ENCODE results near the gene CALML5.

Gene CALML5

GRCh38 chr10:5461914-5462840, 37.2 kb downstream of the CALML5 start:
- no peaks in the 10 kb centered on the region for H3K36me3 ChIP-seq (ENCODE audit: control insufficient read depth, insufficient read depth, low read length)
- no peak overlapping the region for H3K27ac ChIP-seq
- no peak overlapping the region for H3K4me3 ChIP-seq (ENCODE audit: low read depth, low read length)
- H3K9ac ChIP-seq: no peak overlapping the region
- H3K27me3 ChIP-seq (ENCODE audit: control insufficient read depth, insufficient read depth, low read length): no peaks in the 10 kb centered on the region
- no peak overlapping the region for H3K4me2 ChIP-seq (ENCODE audit: low read length)
- peak overlapping the region; percentile 47 for H2AFZ ChIP-seq
- H3K9me3 ChIP-seq (ENCODE audit: control insufficient read depth, low read length): no peaks in the 10 kb centered on the region
- TF ChIP-seq CTCF (IDR thresholded peaks at IDR 0.05): no peak
- no peaks in the 10 kb centered on the region for H3K79me2 ChIP-seq
- no peaks in the 10 kb centered on the region for H3K4me1 ChIP-seq

- no peak overlapping the region for H3K27ac ChIP-seq
- no peaks in the 10 kb centered on the region for H3K36me3 ChIP-seq (ENCODE audit: control insufficient read depth, insufficient read depth, low read length)
- no peak overlapping the region for H3K9ac ChIP-seq
- no peak overlapping the region for H2AFZ ChIP-seq
- H3K79me2 ChIP-seq: no peaks in the 10 kb centered on the region
- no peaks in the 10 kb centered on the region for H3K4me1 ChIP-seq
- H3K4me3 ChIP-seq (ENCODE audit: low read depth, low read length): no peak overlapping the region
- H3K27me3 ChIP-seq (ENCODE audit: control insufficient read depth, insufficient read depth, low read length): no peaks in the 10 kb centered on the region
- H3K4me2 ChIP-seq (ENCODE audit: low read length): no peak overlapping the region
- TF ChIP-seq CTCF (IDR thresholded peaks at IDR 0.05): no peak
- no peaks in the 10 kb centered on the region for H3K9me3 ChIP-seq (ENCODE audit: control insufficient read depth, low read length)
Observed at GRCh38 chr10:5461203-5461588, 38.2 kb downstream of the CALML5 start.

- Histone ChIP-seq H3K79me2 (no peaks in the 10 kb centered on the region), H3K36me3 (ENCODE audit: control insufficient read depth, insufficient read depth, low read length) (no peaks in the 10 kb centered on the region), H2AFZ (no peak overlapping the region), H3K9ac (no peak overlapping the region), H3K9me3 (ENCODE audit: control insufficient read depth, low read length) (no peaks in the 10 kb centered on the region), H3K4me1 (no peaks in the 10 kb centered on the region), H3K4me3 (ENCODE audit: low read depth, low read length) (no peak overlapping the region), H3K4me2 (ENCODE audit: low read length) (no peak overlapping the region), H3K27ac (no peak overlapping the region), H3K27me3 (ENCODE audit: control insufficient read depth, insufficient read depth, low read length) (no peaks in the 10 kb centered on the region)
- TF ChIP-seq CTCF (IDR thresholded peaks at IDR 0.05): no peak
Observed at GRCh38 chr10:5460468-5461202, 38.7 kb downstream of the CALML5 start.

GRCh38 chr10:5458949-5459747, 40.2 kb downstream of the CALML5 start:
- Histone ChIP-seq H3K36me3 (ENCODE audit: control insufficient read depth, insufficient read depth, low read length) (no peaks in the 10 kb centered on the region), H2AFZ (no peak overlapping the region), H3K9ac (no peak overlapping the region), H3K4me1 (no peaks in the 10 kb centered on the region), H3K4me3 (ENCODE audit: low read depth, low read length) (no peak overlapping the region), H3K27ac (no peak overlapping the region), H3K79me2 (no peaks in the 10 kb centered on the region), H3K4me2 (ENCODE audit: low read length) (no peak overlapping the region), H3K27me3 (ENCODE audit: control insufficient read depth, insufficient read depth, low read length) (no peaks in the 10 kb centered on the region), H3K9me3 (ENCODE audit: control insufficient read depth, low read length) (no peaks in the 10 kb centered on the region)
- no peak for TF ChIP-seq CTCF (IDR thresholded peaks at IDR 0.05)
